Measurements from ENCODE around the gene BAIAP2L1. TPM values are rescaled to one million over a fixed set of nuclear protein-coding genes. Genes with fewer than 3 reads are reported as not detected.
"Not testable (repeated sequence)": the region's sequence is repeated elsewhere in the genome, so short reads cannot be mapped to it uniquely, and the experiment has no call there.

BAIAP2L1 gene
- total RNA-seq, 1 donor from 2014 or later: 2.1 TPM

GRCh38 chr7:98418271-98418635, 17.4 kb upstream of the BAIAP2L1 start:
- no peak for TF ChIP-seq CTCF (IDR thresholded peaks at IDR 0.05; ENCODE audit: borderline replicate concordance)
- no peaks in the 10 kb centered on the region for H3K9me3 ChIP-seq (replicated peaks)
- H3K4me3 ChIP-seq: no peak overlapping the region
- intact Hi-C loops (cut with micrococcal nuclease): no loop called here
- H3K36me3 ChIP-seq: no peaks in the 10 kb centered on the region
- H3K27me3 ChIP-seq (ENCODE audit: low read depth): peaks cover 48% of the 10 kb centered on the region
- DNase-seq: no peak
- no peaks in the 10 kb centered on the region for H3K4me1 ChIP-seq
- H3K27ac ChIP-seq (replicated peaks): no peak overlapping the region

GRCh38 chr7:98417604-98418270, 16.8 kb upstream of the BAIAP2L1 start:
- DNase-seq; intact Hi-C loops (cut with micrococcal nuclease); H3K4me3 ChIP-seq; H3K36me3 ChIP-seq; H3K9me3 ChIP-seq (replicated peaks); H3K27ac ChIP-seq (replicated peaks); H3K4me1 ChIP-seq: not testable (repeated sequence)
- peaks cover 46% of the 10 kb centered on the region for H3K27me3 ChIP-seq (ENCODE audit: low read depth)

GRCh38 chr7:98414205-98414900, 13.5 kb upstream of the BAIAP2L1 start:
- peaks cover 24% of the 10 kb centered on the region for H3K27me3 ChIP-seq (ENCODE audit: low read depth)
- DNase-seq: no peak
- no peaks in the 10 kb centered on the region for H3K36me3 ChIP-seq
- no peak for TF ChIP-seq CTCF (IDR thresholded peaks at IDR 0.05; ENCODE audit: borderline replicate concordance)
- H3K4me3 ChIP-seq: no peak overlapping the region
- no peak overlapping the region for H3K27ac ChIP-seq (replicated peaks)
- no peaks in the 10 kb centered on the region for H3K9me3 ChIP-seq (replicated peaks)
- H3K4me1 ChIP-seq: no peaks in the 10 kb centered on the region
- intact Hi-C loops (cut with micrococcal nuclease): no loop called here

GRCh38 chr7:98413655-98414054, 12.8 kb upstream of the BAIAP2L1 start:
- H3K9me3 ChIP-seq (replicated peaks); H3K4me3 ChIP-seq; intact Hi-C loops (cut with micrococcal nuclease); H3K27ac ChIP-seq (replicated peaks); DNase-seq; H3K36me3 ChIP-seq; H3K4me1 ChIP-seq: not testable (repeated sequence)
- peaks cover 21% of the 10 kb centered on the region for H3K27me3 ChIP-seq (ENCODE audit: low read depth)

GRCh38 chr7:98409843-98410242, 9.0 kb upstream of the BAIAP2L1 start:
- Histone ChIP-seq H3K4me3 (no peak overlapping the region), H3K27me3 (ENCODE audit: low read depth) (peaks cover 20% of the 10 kb centered on the region), H3K27ac (replicated peaks) (no peak overlapping the region), H3K4me1 (no peaks in the 10 kb centered on the region), H3K36me3 (no peaks in the 10 kb centered on the region), H3K9me3 (replicated peaks) (no peaks in the 10 kb centered on the region)
- TF ChIP-seq CTCF (IDR thresholded peaks at IDR 0.05; ENCODE audit: borderline replicate concordance): no peak
- intact Hi-C loops (cut with micrococcal nuclease): loop anchor here (10.0 kb wide), 1 partner anchor 115 kb away; no protein-coding TSS in a partner anchor
- no peak for DNase-seq

GRCh38 chr7:98408146-98408545, 7.3 kb upstream of the BAIAP2L1 start:
- not testable (repeated sequence) for H3K9me3 ChIP-seq (replicated peaks); H3K4me3 ChIP-seq; H3K4me1 ChIP-seq; H3K36me3 ChIP-seq; DNase-seq; H3K27ac ChIP-seq (replicated peaks)
- H3K27me3 ChIP-seq (ENCODE audit: low read depth): peaks cover 23% of the 10 kb centered on the region
- intact Hi-C loops (cut with micrococcal nuclease): loop anchor here (10.0 kb wide), 1 partner anchor 113 kb away; no protein-coding TSS in a partner anchor

GRCh38 chr7:98406827-98407226, 5.9 kb upstream of the BAIAP2L1 start:
- intact Hi-C loops (cut with micrococcal nuclease): loop anchor here (10.0 kb wide), 1 partner anchor 112 kb away; no protein-coding TSS in a partner anchor
- DNase-seq: no peak

More at GRCh38 chr7:98406827-98407226, 5.9 kb upstream of the BAIAP2L1 start:
- Histone ChIP-seq H3K27me3 (ENCODE audit: low read depth) (peaks cover 28% of the 10 kb centered on the region), H3K9me3 (replicated peaks) (no peaks in the 10 kb centered on the region), H3K36me3 (no peaks in the 10 kb centered on the region), H3K4me3 (no peak overlapping the region), H3K27ac (replicated peaks) (no peak overlapping the region), H3K4me1 (no peaks in the 10 kb centered on the region)
- TF ChIP-seq CTCF (IDR thresholded peaks at IDR 0.05; ENCODE audit: borderline replicate concordance): no peak

Measured in left ventricle myocardium inferior (tissue), 1 donor.